Omental fat pad (tissue), 4 donors: ENCODE measurements around the gene HESX1. TPM values are rescaled to one million over a fixed set of nuclear protein-coding genes. Genes with fewer than 3 reads are reported as not detected.

Experiments used
- ATAC-seq: fragments of 150-250 bp; one replicate; pipeline ENCODE4 v1.9.1; 2016; ENCODE audit warnings: mild to moderate bottlenecking, moderate library complexity; ENCODE audit not compliant: low FRiP score
- DNase-seq: peaks from one replicate; pipeline ENCODE4 v3.0.0-alpha.2; 2019; ENCODE audit warnings: low spot score
- CTCF ChIP-seq, 3 donors: fragments of 450-650 bp; IDR thresholded peaks; one replicate each; pipeline ENCODE4 v1.5.1; 2016 to 2017; ENCODE audit warnings: antibody characterized with exemption in 3 of 3, mild to moderate bottlenecking in 3 of 3, moderate library complexity in 2 of 3
- total RNA-seq, 4 donors: library from RNA; depleted of rRNA; stranded (reverse); fragments of >200 nt; gene quantifications; one replicate each; pipeline ENCODE4 v1.1.0, GENCODE V29; 2016

HESX1 gene
- total RNA-seq, 4 donors from 2014 or later, result 0.82 to 1.9 TPM; not detected in 2

DNA sequence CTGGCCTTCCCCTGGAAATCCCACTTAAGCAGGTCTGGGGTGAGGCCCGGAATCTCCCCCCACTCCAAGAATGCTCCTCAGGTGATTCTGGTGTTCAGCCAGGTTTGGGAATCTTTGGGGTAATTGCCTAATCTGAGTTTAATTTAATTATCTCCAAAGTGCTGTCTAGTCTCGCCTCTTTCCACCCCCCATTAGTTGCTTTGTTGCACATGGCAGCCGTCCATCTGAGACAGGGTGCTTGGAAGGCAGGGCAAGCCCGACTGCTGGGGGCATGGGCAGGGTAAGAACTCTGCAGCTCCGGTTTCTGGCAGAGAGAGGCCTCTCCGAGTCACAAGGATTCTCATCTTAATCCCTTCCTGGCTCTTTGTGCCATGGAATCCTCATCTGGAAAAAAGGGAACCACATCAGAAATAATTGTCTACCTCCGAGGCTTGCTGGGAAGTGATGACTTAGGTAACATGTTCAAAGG is 49.6 kb downstream of the HESX1 start:
- ATAC-seq (no peak), DNase-seq (no peak)
- no peak for TF ChIP-seq CTCF (IDR thresholded peaks at IDR 0.05)

Other genes starting within 250 kb of the HESX1 start
- gene SPATA12, start 139.3 kb downstream of the HESX1 start, total RNA-seq, result not detected
- 10 to 100 TPM in 1 of 4 donors, 1 to 10 TPM in 3; 4.9 to 13.2 (median 6.6) TPM for gene IL17RD, start 34.6 kb downstream of the HESX1 start, total RNA-seq
- gene APPL1, start 27.8 kb upstream of the HESX1 start, total RNA-seq, result 10 to 100 TPM; 34.1 to 62.0 (median 50.0) TPM
- not detected for gene ASB14, start 92.7 kb upstream of the HESX1 start, total RNA-seq